ENCODE measurements around the gene NTM. TPM values are rescaled to one million over a fixed set of nuclear protein-coding genes. Genes with fewer than 3 reads are reported as not detected.

The NTM gene
- total RNA-seq, 3 donors from 2014 or later: 0.66 to 9.0 (median 1.0) TPM

DNA sequence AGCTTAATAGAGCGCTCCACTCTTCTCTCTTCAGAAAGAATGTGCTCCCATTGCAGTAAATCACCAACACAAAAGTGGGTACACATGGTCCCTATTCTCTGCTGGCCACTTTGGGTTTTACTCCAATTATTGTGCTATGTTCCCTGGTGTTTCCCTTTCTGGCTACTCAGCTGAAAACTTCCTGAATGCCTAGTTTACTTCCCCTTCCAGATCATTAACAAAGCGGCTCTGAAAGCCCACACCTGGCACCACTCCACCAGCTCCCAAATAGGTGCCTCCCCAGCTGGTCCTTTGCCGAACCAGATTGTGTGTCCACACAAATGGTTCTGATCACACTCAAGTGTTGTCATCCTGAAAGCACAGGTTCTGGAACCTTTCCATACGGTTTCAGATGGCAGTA, 443.7 kb downstream of the NTM start:
- Histone ChIP-seq H3K9me3 (no peaks in the 10 kb centered on the region), H3K27me3 (peaks cover 0 to 24% of the 10 kb centered on the region in 2 donors), H3K27ac (no peak overlapping the region), H3K4me1 (no peaks in the 10 kb centered on the region), H3K4me3 (no peak overlapping the region), H3K36me3 (no peaks in the 10 kb centered on the region)
- no peak for DNase-seq (ENCODE audit: low spot score in 2 of 2)
- intact Hi-C loops (cut with DNase I; ENCODE audit: low total_unique reads): no loop called here
- TF ChIP-seq POLR2A (IDR thresholded peaks at IDR 0.05) (no peak), POLR2AphosphoS5 (IDR thresholded peaks at IDR 0.05) (no peak)
- TF ChIP-seq, protein P1, sequence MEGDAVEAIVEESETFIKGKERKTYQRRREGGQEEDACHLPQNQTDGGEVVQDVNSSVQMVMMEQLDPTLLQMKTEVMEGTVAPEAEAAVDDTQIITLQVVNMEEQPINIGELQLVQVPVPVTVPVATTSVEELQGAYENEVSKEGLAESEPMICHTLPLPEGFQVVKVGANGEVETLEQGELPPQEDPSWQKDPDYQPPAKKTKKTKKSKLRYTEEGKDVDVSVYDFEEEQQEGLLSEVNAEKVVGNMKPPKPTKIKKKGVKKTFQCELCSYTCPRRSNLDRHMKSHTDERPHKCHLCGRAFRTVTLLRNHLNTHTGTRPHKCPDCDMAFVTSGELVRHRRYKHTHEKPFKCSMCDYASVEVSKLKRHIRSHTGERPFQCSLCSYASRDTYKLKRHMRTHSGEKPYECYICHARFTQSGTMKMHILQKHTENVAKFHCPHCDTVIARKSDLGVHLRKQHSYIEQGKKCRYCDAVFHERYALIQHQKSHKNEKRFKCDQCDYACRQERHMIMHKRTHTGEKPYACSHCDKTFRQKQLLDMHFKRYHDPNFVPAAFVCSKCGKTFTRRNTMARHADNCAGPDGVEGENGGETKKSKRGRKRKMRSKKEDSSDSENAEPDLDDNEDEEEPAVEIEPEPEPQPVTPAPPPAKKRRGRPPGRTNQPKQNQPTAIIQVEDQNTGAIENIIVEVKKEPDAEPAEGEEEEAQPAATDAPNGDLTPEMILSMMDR (IDR thresholded peaks at IDR 0.05): no peak

DNA sequence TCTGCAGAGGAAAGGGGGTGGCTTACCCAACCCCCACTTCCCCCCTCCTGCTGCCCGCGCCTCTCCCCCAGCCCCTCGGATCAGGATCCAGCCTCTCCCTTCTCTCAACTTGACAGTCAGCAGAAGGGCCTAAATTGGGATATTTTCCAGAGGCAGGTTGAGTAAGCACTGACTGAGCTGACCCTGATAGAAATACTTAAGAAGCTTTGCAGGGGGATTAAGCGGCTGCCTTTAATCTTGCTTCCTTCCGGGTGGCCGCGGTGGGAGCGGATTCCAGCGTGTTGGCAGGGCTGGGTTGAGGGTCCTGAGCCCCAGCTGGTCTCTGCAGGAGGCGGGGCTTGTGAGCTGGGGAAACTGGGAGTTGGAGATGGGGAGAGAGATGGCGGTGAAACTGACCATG, 445.2 kb downstream of the NTM start:
- Histone ChIP-seq H3K27ac (no peak overlapping the region), H3K4me1 (no peaks in the 10 kb centered on the region), H3K9me3 (no peaks in the 10 kb centered on the region), H3K36me3 (no peaks in the 10 kb centered on the region), H3K27me3 (peaks cover 0 to 13% of the 10 kb centered on the region in 2 donors), H3K4me3 (no peak overlapping the region)
- TF ChIP-seq, protein P1 (IDR thresholded peaks at IDR 0.05): no peak
- no peak for TF ChIP-seq POLR2AphosphoS5 (IDR thresholded peaks at IDR 0.05)
- TF ChIP-seq POLR2A (IDR thresholded peaks at IDR 0.05): no peak
- no peak for DNase-seq (ENCODE audit: low spot score in 2 of 2)
- intact Hi-C loops (cut with DNase I; ENCODE audit: low total_unique reads): no loop called here

DNA sequence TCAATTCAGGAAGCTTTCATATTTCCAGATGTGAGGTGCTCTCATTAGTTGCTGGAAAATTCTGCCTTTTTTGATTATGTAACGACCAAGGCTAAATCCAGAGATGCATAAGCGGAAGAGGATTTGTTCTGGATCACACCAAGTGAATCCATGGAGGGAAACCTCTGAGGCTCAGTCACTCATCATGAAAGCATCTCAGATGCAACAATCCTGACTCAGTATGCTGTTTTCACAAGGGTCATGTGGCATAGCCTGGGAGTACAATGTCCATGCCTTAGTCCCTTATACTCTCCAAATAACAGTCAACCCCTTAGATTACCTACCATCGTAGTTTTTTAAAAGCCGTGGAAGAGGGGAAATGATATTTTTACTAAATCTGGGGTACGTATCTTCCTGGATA, 445.6 kb downstream of the NTM start:
- DNase-seq (ENCODE audit: low spot score in 2 of 2): no peak
- Histone ChIP-seq H3K9me3 (no peaks in the 10 kb centered on the region), H3K27me3 (peaks cover 0 to 13% of the 10 kb centered on the region in 2 donors), H3K27ac (no peak overlapping the region), H3K4me1 (no peaks in the 10 kb centered on the region), H3K36me3 (no peaks in the 10 kb centered on the region), H3K4me3 (no peak overlapping the region)
- intact Hi-C loops (cut with DNase I; ENCODE audit: low total_unique reads): no loop called here
- TF ChIP-seq POLR2A (IDR thresholded peaks at IDR 0.05): no peak
- TF ChIP-seq POLR2AphosphoS5 (IDR thresholded peaks at IDR 0.05): no peak
- TF ChIP-seq, protein P1 (IDR thresholded peaks at IDR 0.05): no peak

DNA sequence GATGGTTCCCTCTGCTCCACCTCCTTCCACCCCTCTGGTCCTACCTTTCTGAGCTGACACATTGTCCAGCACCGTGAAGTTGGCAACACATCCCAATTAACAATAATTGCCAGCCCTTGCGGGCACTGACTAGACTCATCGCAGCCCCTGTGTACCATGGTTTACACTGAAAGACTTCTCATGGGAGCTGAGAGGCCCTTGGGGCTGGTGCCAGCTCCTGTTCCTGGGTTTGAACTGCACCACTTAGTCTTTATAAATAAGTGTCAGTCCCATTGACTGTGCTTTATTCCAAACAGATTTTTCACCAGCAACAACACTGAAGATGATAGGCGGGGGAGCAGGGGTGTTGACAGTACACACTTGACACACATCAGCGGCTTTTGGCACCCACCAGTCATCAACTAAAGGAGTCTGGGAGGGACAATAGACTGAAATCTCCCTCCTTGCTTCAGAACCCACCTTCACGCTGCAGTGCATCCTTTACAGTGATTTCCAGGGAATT, 447.3 kb downstream of the NTM start:
- Histone ChIP-seq H3K9me3 (no peaks in the 10 kb centered on the region), H3K36me3 (no peaks in the 10 kb centered on the region), H3K27ac (no peak overlapping the region), H3K27me3 (peaks cover 0 to 9% of the 10 kb centered on the region in 2 donors), H3K4me3 (no peak overlapping the region), H3K4me1 (no peaks in the 10 kb centered on the region)
- intact Hi-C loops (cut with DNase I; ENCODE audit: low total_unique reads): no loop called here
- DNase-seq (ENCODE audit: low spot score in 2 of 2): no peak
- TF ChIP-seq POLR2AphosphoS5 (IDR thresholded peaks at IDR 0.05): no peak
- TF ChIP-seq POLR2A (IDR thresholded peaks at IDR 0.05): no peak
- TF ChIP-seq, protein P1 (IDR thresholded peaks at IDR 0.05): no peak

DNA sequence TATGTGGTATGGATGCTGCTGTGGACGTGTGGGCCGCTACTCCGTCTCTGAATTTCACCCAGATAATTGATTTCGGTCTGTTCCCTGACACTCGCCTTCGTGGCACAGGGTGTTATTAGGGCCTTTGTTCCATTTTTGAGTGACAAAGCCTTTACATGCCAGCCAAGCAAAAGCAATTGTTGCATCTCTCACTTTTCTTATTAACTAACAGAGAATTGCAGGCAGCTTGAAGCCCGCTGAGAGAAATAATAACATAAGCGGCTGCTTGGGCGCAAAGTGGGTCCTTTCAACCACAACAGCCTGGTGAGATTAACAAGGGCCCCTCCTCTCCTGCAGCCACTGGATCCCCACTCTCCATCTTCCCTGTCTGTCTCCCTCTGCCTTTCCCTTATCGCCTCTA, 449.4 kb downstream of the NTM start:
- H3K27ac ChIP-seq: no peak overlapping the region
- no peak for TF ChIP-seq POLR2A (IDR thresholded peaks at IDR 0.05)
- no peak for TF ChIP-seq POLR2AphosphoS5 (IDR thresholded peaks at IDR 0.05)
- TF ChIP-seq, protein P1 (IDR thresholded peaks at IDR 0.05): no peak
- no peaks in the 10 kb centered on the region for H3K4me1 ChIP-seq
- H3K4me3 ChIP-seq: no peak overlapping the region
- peaks cover 0 to 8% of the 10 kb centered on the region in 2 donors for H3K27me3 ChIP-seq
- intact Hi-C loops (cut with DNase I; ENCODE audit: low total_unique reads): no loop called here
- no peaks in the 10 kb centered on the region for H3K36me3 ChIP-seq
- H3K9me3 ChIP-seq: no peaks in the 10 kb centered on the region
- no peak for DNase-seq (ENCODE audit: low spot score in 2 of 2)

Data from breast epithelium (tissue), 4 donors.